GM12878 (cell line): ENCODE results near the gene NRTN.

Source experiments
- CHD2 ChIP-seq: IDR thresholded peaks from 2 replicates; pipeline ENCODE4 v1.6.1; 2011; ENCODE audit warnings: low read depth, low read length, improper control_type of control experiment, borderline replicate concordance
- CTCF ChIP-seq, 3 experiments: IDR thresholded peaks in 2 of 3; conservative IDR thresholded peaks in 1 of 3; 2 replicates each; pipeline ENCODE4 v1.5.1; 2011; ENCODE audit warnings: low read depth in 3 of 3, low read length in 3 of 3, mild to moderate bottlenecking in 3 of 3, control low read depth in 2 of 3, moderate library complexity in 2 of 3, inconsistent platforms in 1 of 3, mixed read lengths in 1 of 3; ENCODE audit not compliant: control insufficient read depth in 2 of 3, insufficient read depth in 1 of 3; ENCODE audit errors: extremely low read depth in 1 of 3
- E2F4 ChIP-seq: IDR thresholded peaks from 2 replicates; pipeline ENCODE4 v1.6.1; 2012; ENCODE audit warnings: low read depth, low read length, improper control_type of control experiment
- ESRRA ChIP-seq: IDR thresholded peaks from 2 replicates; pipeline ENCODE4 v1.6.1; 2012; ENCODE audit warnings: mild to moderate bottlenecking, low read length, improper control_type of control experiment
- GABPA ChIP-seq: IDR thresholded peaks from 2 replicates; pipeline ENCODE4 v1.6.1; 2014; ENCODE audit warnings: antibody characterized with exemption, low read depth, mild to moderate bottlenecking, inconsistent platforms
- NR2C1 ChIP-seq: fragments of 450-650 bp; IDR thresholded peaks from 2 replicates; pipeline ENCODE4 v1.6.1; 2017; ENCODE audit warnings: antibody characterized with exemption, mild to moderate bottlenecking, moderate library complexity
- POLR2A ChIP-seq: IDR thresholded peaks from 2 replicates; pipeline ENCODE4 v1.6.1; 2011; ENCODE audit warnings: low read depth, mild to moderate bottlenecking, low read length
- POLR2AphosphoS5 ChIP-seq: IDR thresholded peaks from 2 replicates; pipeline ENCODE4 v1.6.1; 2011; ENCODE audit warnings: mild to moderate bottlenecking, low read length, inconsistent platforms
- RFX5 ChIP-seq: IDR thresholded peaks from 2 replicates; pipeline ENCODE4 v1.6.1; 2011; ENCODE audit warnings: low read depth, low read length, improper control_type of control experiment
- SUPT20H ChIP-seq: IDR thresholded peaks from 2 replicates; pipeline ENCODE4 v1.6.1; 2011; ENCODE audit warnings: low read depth, mild to moderate bottlenecking, low read length, moderate library complexity, borderline replicate concordance; ENCODE audit not compliant: control insufficient read depth
- TARDBP ChIP-seq: IDR thresholded peaks from 2 replicates; pipeline ENCODE4 v1.6.1; 2016; ENCODE audit warnings: borderline replicate concordance
- USF2 ChIP-seq: IDR thresholded peaks from 2 replicates; pipeline ENCODE4 v1.6.1; 2011; ENCODE audit warnings: low read depth, low read length, improper control_type of control experiment, borderline replicate concordance
- ZSCAN29 ChIP-seq: fragments of 450-650 bp; IDR thresholded peaks from 2 replicates; pipeline ENCODE4 v1.6.1; 2017; ENCODE audit warnings: mild to moderate bottlenecking, moderate library complexity

GRCh38 chr19:5789351-5789761, 15.5 kb upstream of the NRTN start:
- TF ChIP-seq SUPT20H (no peak), POLR2AphosphoS5 (no peak), NR2C1 (no peak), USF2 (no peak), CTCF (IDR thresholded peaks at IDR 0.05 in 2 of 3, conservative IDR thresholded peaks at IDR 0.05 in 1 of 3; ENCODE audit: control insufficient read depth in 2 of 3, extremely low read depth in 1 of 3, insufficient read depth in 1 of 3, low read depth in 3 of 3, low read length in 3 of 3) (no peak), CHD2 (no peak), GABPA (no peak), POLR2A (no peak), ZSCAN29 (no peak), E2F4 (no peak), ESRRA (no peak), TARDBP (no peak), RFX5 (no peak)
